Urinary bladder (tissue), 2 donors: Measurements from ENCODE around the gene ERICH2. TPM values are rescaled to one million over a fixed set of nuclear protein-coding genes. Genes with fewer than 3 reads are reported as not detected.

Experiments
- polyA plus RNA-seq: library from polyadenylated mRNA; stranded (reverse); fragments of 200-250 nt; gene quantifications from one replicate; pipeline ENCODE4 v1.2.3, GENCODE V29; 2013
- small RNA-seq: library from RNA; depleted of rRNA; stranded (forward); fragments of <200 nt; gene quantifications from one replicate; pipeline ENCODE3, GENCODE V24; 2014
- total RNA-seq: library from RNA; depleted of rRNA; stranded (reverse); fragments of >200 nt; gene quantifications from one replicate; pipeline ENCODE4 v1.2.3, GENCODE V29; 2014
- donor health status: healthy.

Gene ERICH2
- total and polyA plus RNA-seq, 2 donors = 0.77 TPM; not detected in 1

Small RNAs within 50 kb of the gene (small RNA-seq; reads per million reads assigned to genes)
- gene RF00019 = not detected

Other genes starting within 250 kb of the ERICH2 start
- 0.42 TPM for gene SP5, start 55.0 kb upstream of the ERICH2 start, total RNA-seq
- gene SP5, start 55.0 kb upstream of the ERICH2 start, polyA plus RNA-seq = 2.8 TPM
- 0.85 TPM for gene GAD1, start 46.5 kb downstream of the ERICH2 start, total RNA-seq
- 0.43 TPM for gene GAD1, start 46.5 kb downstream of the ERICH2 start, polyA plus RNA-seq
- 35.5 TPM for gene GORASP2, start 158.9 kb downstream of the ERICH2 start, total RNA-seq
- gene GORASP2, start 158.9 kb downstream of the ERICH2 start, polyA plus RNA-seq = 53.0 TPM